Measurements from ENCODE around the gene DAB1. TPM values are rescaled to one million over a fixed set of nuclear protein-coding genes. Genes with fewer than 3 reads are reported as not detected.
"Not testable (repeated sequence)": the region's sequence is repeated elsewhere in the genome, so short reads cannot be mapped to it uniquely, and the experiment has no call there.

The DAB1 gene
- total RNA-seq, 2 experiments from 2014 or later = 0.52 to 0.61 TPM

DNA sequence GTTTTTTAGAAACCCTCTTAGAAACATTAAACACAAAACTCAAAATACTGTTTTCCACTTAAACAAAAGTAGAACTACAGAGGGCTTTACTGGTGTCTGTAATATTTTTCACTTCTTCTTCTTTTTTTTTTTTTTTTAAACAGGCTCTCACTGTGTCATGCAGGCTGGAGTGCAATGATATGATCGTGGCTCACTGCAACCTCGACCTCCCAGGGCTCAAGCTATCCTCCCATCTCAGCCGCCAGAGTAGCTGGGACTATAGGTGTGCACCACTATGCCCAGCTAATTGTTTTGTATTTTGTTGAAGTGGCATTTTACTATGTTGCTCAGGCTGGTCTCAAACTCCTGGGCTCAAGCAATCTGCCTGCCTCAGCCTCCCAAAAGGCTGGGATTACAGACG lies 194.8 kb downstream of the DAB1 start:
- DNase-seq (no peak), ATAC-seq (ENCODE audit: poor library complexity) (no peak)
- no peaks in the 10 kb centered on the region for H3K27me3 ChIP-seq (ENCODE audit: control insufficient read depth in 1 of 2, insufficient read depth in 2 of 2, low read length in 2 of 2)
- Mint-ChIP-seq H3K27me3 (no peaks in the 10 kb centered on the region), H3K27ac (no peak overlapping the region), H3K36me3 (ENCODE audit: low read depth) (no peaks in the 10 kb centered on the region), H3K4me1 (ENCODE audit: low read depth) (no peaks in the 10 kb centered on the region), H3K9me3 (no peaks in the 10 kb centered on the region), H3K4me3 (no peak overlapping the region)
- H3K4me3 ChIP-seq (ENCODE audit: low read length) = no peak overlapping the region
- H3K9me3 ChIP-seq (ENCODE audit: control insufficient read depth in 1 of 2, insufficient read depth in 1 of 2, low read length in 2 of 2) = peaks cover 0 to 4% of the 10 kb centered on the region in 2 experiments
- TF ChIP-seq, protein P1, sequence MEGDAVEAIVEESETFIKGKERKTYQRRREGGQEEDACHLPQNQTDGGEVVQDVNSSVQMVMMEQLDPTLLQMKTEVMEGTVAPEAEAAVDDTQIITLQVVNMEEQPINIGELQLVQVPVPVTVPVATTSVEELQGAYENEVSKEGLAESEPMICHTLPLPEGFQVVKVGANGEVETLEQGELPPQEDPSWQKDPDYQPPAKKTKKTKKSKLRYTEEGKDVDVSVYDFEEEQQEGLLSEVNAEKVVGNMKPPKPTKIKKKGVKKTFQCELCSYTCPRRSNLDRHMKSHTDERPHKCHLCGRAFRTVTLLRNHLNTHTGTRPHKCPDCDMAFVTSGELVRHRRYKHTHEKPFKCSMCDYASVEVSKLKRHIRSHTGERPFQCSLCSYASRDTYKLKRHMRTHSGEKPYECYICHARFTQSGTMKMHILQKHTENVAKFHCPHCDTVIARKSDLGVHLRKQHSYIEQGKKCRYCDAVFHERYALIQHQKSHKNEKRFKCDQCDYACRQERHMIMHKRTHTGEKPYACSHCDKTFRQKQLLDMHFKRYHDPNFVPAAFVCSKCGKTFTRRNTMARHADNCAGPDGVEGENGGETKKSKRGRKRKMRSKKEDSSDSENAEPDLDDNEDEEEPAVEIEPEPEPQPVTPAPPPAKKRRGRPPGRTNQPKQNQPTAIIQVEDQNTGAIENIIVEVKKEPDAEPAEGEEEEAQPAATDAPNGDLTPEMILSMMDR (IDR thresholded peaks at IDR 0.05) = no peak
- no peaks in the 10 kb centered on the region for H3K4me1 ChIP-seq (ENCODE audit: insufficient read depth, low read length)
- ChIA-PET POLR2A (no interaction called here), CTCF (no interaction called here)
- intact Hi-C loops (cut with DNase I, micrococcal nuclease) = no loop called here
- H3K36me3 ChIP-seq (ENCODE audit: insufficient read depth, low read length) = no peaks in the 10 kb centered on the region
- no peak overlapping the region for H3K27ac ChIP-seq (ENCODE audit: low read depth in 1 of 2, low read length in 2 of 2)

GRCh38 chr1:57222801-57223200 lies 201.1 kb downstream of the DAB1 start:
- H3K27me3 ChIP-seq (ENCODE audit: control insufficient read depth in 1 of 2, insufficient read depth in 2 of 2, low read length in 2 of 2) = no peaks in the 10 kb centered on the region
- Mint-ChIP-seq H3K4me3 (no peak overlapping the region), H3K36me3 (ENCODE audit: low read depth) (no peaks in the 10 kb centered on the region), H3K27ac (no peak overlapping the region), H3K4me1 (ENCODE audit: low read depth) (no peaks in the 10 kb centered on the region), H3K9me3 (no peaks in the 10 kb centered on the region), H3K27me3 (no peaks in the 10 kb centered on the region)
- CTCF ChIA-PET = no interaction called here
- intact Hi-C loops (cut with DNase I, micrococcal nuclease) = no loop called here
- DNase-seq = no peak
- POLR2A ChIA-PET = no interaction called here
- H3K27ac ChIP-seq (ENCODE audit: low read depth in 1 of 2, low read length in 2 of 2) = no peak overlapping the region
- TF ChIP-seq, protein P1 (IDR thresholded peaks at IDR 0.05) = no peak
- H3K4me3 ChIP-seq (ENCODE audit: low read length) = no peak overlapping the region
- no peaks in the 10 kb centered on the region for H3K4me1 ChIP-seq (ENCODE audit: insufficient read depth, low read length)
- no peaks in the 10 kb centered on the region for H3K9me3 ChIP-seq (ENCODE audit: control insufficient read depth in 1 of 2, insufficient read depth in 1 of 2, low read length in 2 of 2)
- H3K36me3 ChIP-seq (ENCODE audit: insufficient read depth, low read length) = no peaks in the 10 kb centered on the region
- ATAC-seq (ENCODE audit: poor library complexity) = no peak

DNA sequence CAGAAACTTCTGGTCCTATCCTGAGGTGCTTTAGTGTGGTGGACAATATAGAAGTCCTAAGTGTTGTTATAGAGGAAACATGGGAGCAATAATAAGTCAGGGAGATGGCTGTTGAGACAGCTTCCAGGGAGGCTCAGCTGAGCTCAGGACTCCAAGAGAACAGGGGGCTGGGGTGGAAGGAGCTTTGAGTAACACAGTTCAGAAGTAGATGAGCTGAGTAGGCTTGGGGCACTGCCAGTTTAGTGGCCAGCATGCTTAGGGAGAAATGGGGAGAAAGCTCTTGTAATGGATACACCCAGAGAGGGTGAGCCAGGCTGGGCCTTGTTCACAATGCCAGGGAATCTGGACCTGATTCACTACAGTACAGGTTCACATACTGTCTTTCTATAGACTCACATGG lies 201.6 kb downstream of the DAB1 start:
- no peaks in the 10 kb centered on the region for H3K27me3 Mint-ChIP-seq
- no peak for ATAC-seq (ENCODE audit: poor library complexity)

GRCh38 chr1:57220905-57221304 lies 203.0 kb downstream of the DAB1 start:
- H3K4me1 ChIP-seq (ENCODE audit: insufficient read depth, low read length); H3K27ac Mint-ChIP-seq; ATAC-seq (ENCODE audit: poor library complexity); H3K27me3 ChIP-seq (ENCODE audit: control insufficient read depth in 1 of 2, insufficient read depth in 2 of 2, low read length in 2 of 2); H3K9me3 Mint-ChIP-seq; POLR2A ChIA-PET; H3K36me3 ChIP-seq (ENCODE audit: insufficient read depth, low read length); H3K27me3 Mint-ChIP-seq; H3K4me3 ChIP-seq (ENCODE audit: low read length); CTCF ChIA-PET; H3K9me3 ChIP-seq (ENCODE audit: control insufficient read depth in 1 of 2, insufficient read depth in 1 of 2, low read length in 2 of 2); intact Hi-C loops (cut with DNase I, micrococcal nuclease); H3K4me3 Mint-ChIP-seq; DNase-seq; H3K27ac ChIP-seq (ENCODE audit: low read depth in 1 of 2, low read length in 2 of 2); H3K36me3 Mint-ChIP-seq (ENCODE audit: low read depth); H3K4me1 Mint-ChIP-seq (ENCODE audit: low read depth): not testable (repeated sequence)

More for the DNA sequence above, 201.6 kb downstream of the DAB1 start:
- Mint-ChIP-seq H3K27ac (no peak overlapping the region), H3K4me3 (no peak overlapping the region), H3K4me1 (ENCODE audit: low read depth) (no peaks in the 10 kb centered on the region), H3K36me3 (ENCODE audit: low read depth) (no peaks in the 10 kb centered on the region), H3K9me3 (no peaks in the 10 kb centered on the region)
- Histone ChIP-seq H3K4me1 (ENCODE audit: insufficient read depth, low read length) (no peaks in the 10 kb centered on the region), H3K4me3 (ENCODE audit: low read length) (no peak overlapping the region), H3K27me3 (ENCODE audit: control insufficient read depth in 1 of 2, insufficient read depth in 2 of 2, low read length in 2 of 2) (no peaks in the 10 kb centered on the region), H3K27ac (ENCODE audit: low read depth in 1 of 2, low read length in 2 of 2) (no peak overlapping the region), H3K36me3 (ENCODE audit: insufficient read depth, low read length) (no peaks in the 10 kb centered on the region), H3K9me3 (ENCODE audit: control insufficient read depth in 1 of 2, insufficient read depth in 1 of 2, low read length in 2 of 2) (no peaks in the 10 kb centered on the region)
- intact Hi-C loops (cut with DNase I, micrococcal nuclease) = no loop called here
- DNase-seq = no peak
- ChIA-PET POLR2A (no interaction called here), CTCF (no interaction called here)
- TF ChIP-seq, protein P1 (IDR thresholded peaks at IDR 0.05) = no peak

All from CD4-positive, alpha-beta T cell (primary cell).